ENCODE measurements around the gene SLC29A3. TPM values are rescaled to one million over a fixed set of nuclear protein-coding genes. Genes with fewer than 3 reads are reported as not detected.

Gene SLC29A3
- total and polyA plus RNA-seq, 2 of the 8 experiments (the other 6 are each of a cell fraction or from before 2014, with no cell fraction given), result 14.0 to 24.6 TPM

GRCh38 chr10:71402005-71402404 is 82.9 kb downstream of the SLC29A3 start:
- Histone ChIP-seq H4K5ac (ENCODE audit: insufficient read length, low read depth, low read length) (no peak overlapping the region), H3K14ac (ENCODE audit: insufficient read length) (no peak overlapping the region), H2BK12ac (ENCODE audit: low read depth, low read length) (no peak overlapping the region), H3K79me1 (ENCODE audit: low read depth, low read length) (no peaks in the 10 kb centered on the region), H4K20me1 (replicated peaks in 1 of 2; ENCODE audit: control insufficient read depth in 1 of 2, insufficient read depth in 2 of 2, low read length in 2 of 2) (peaks cover 0 to 15% of the 10 kb centered on the region in 2 experiments), H2AFZ (ENCODE audit: low read length) (no peak overlapping the region), H3K4me3 (ENCODE audit: extremely low read depth in 1 of 4, insufficient read depth in 2 of 4, low read depth in 3 of 4, low read length in 4 of 4) (no peak overlapping the region), H4K91ac (replicated peaks; ENCODE audit: insufficient read length, low read length) (no peak overlapping the region), H3K4me2 (ENCODE audit: insufficient read depth in 1 of 2, low read depth in 2 of 2, low read length in 2 of 2) (no peak overlapping the region), H3K79me2 (ENCODE audit: control insufficient read depth in 1 of 2, insufficient read depth in 2 of 2, low read length in 2 of 2) (no peaks in the 10 kb centered on the region), H3K4ac (replicated peaks; ENCODE audit: insufficient read length, low read depth, low read length) (no peak overlapping the region), H3K23ac (ENCODE audit: insufficient read length) (no peak overlapping the region), H2BK120ac (replicated peaks; ENCODE audit: low read depth, low read length) (no peak overlapping the region), H2BK15ac (ENCODE audit: low read length) (no peak overlapping the region), H2AK5ac (ENCODE audit: low read depth, low read length) (no peak overlapping the region), H4K8ac (ENCODE audit: extremely low read depth, insufficient read depth, low read length) (no peak overlapping the region), H3K27me3 (replicated peaks in 1 of 4; ENCODE audit: control insufficient read depth in 3 of 4, extremely low read depth in 1 of 4, insufficient read depth in 3 of 4, low read length in 3 of 4) (peaks cover 15 to 31% (median 30%) of the 10 kb centered on the region in 4 experiments), H3K23me2 (ENCODE audit: low read depth, low read length) (peaks cover 11% of the 10 kb centered on the region; the same call in 1 of the 2 replicates), H3K9me3 (ENCODE audit: insufficient read depth in 2 of 2, low read depth in 1 of 2, low read length in 1 of 2) (no peaks in the 10 kb centered on the region), H3K56ac (replicated peaks; ENCODE audit: insufficient read length, low read depth, low read length) (no peak overlapping the region), H3K9ac (replicated peaks in 1 of 4; ENCODE audit: extremely low read depth in 1 of 4, low read depth in 3 of 4, low read length in 3 of 4) (no peak overlapping the region), H3K4me1 (replicated peaks in 1 of 4; ENCODE audit: control insufficient read depth in 3 of 4, insufficient read depth in 4 of 4, low read length in 3 of 4) (peaks cover 0 to 18% (median 10%) of the 10 kb centered on the region in 4 experiments; a peak in 6 of 7 replicates), H3K36me3 (ENCODE audit: control insufficient read depth in 2 of 4, insufficient read depth in 4 of 4, low read length in 3 of 4) (no peaks in the 10 kb centered on the region), H3K27ac (ENCODE audit: low read depth, low read length) (no peak overlapping the region), H3K18ac (ENCODE audit: extremely low read depth, low read length) (no peak overlapping the region), H2BK5ac (ENCODE audit: low read depth, low read length) (no peak overlapping the region), H2BK20ac (ENCODE audit: low read length) (no peak overlapping the region)
- ChIA-PET CTCF (ENCODE audit: partially characterized antibody) (interaction anchor here (1.4 to 3.0 kb wide), 4 partner anchors 28 to 167 kb away, joined by 3 to 12 read pairs (median 4); partner anchors contain the start of gene SLC29A3), POLR2A (ENCODE audit: partially characterized antibody) (no interaction called here)
- no peak for DNase-seq (ENCODE audit: low read depth in 1 of 2, low spot score in 2 of 2)
- no peak for TF ChIP-seq TAF7 (optimal IDR thresholded peaks at IDR 0.05; ENCODE audit: borderline replicate concordance, low read depth, low read length)
- FAIRE-seq, result no peak
- WGBS, 2 experiments (ENCODE audit: extremely low coverage in 1 of 2, insufficient coverage in 1 of 2, insufficient read length in 1 of 2, insufficient replicate concordance in 2 of 2, low coverage in 1 of 2, low lambda C conversion rate in 2 of 2, missing lambda C conversion rate in 1 of 2), result 92% methylated on average over 7 of the region's 7 CpGs; no CpG with 5 or more reads in 1 of the 2 experiments

Measured in H1 (cell line).